GM12878 (cell line): ENCODE data around the gene NOD2.

Experiments used
- BHLHE40 ChIP-seq, 2 experiments: fragments of 450-650 bp in 1 of 2; IDR thresholded peaks; 2 replicates each; pipeline ENCODE4 v1.6.1; 2011 to 2017; ENCODE audit warnings: low read depth in 2 of 2, borderline replicate concordance in 1 of 2, improper control_type of control experiment in 1 of 2, low read length in 1 of 2, mild to moderate bottlenecking in 1 of 2
- CTCF ChIP-seq, 3 experiments: IDR thresholded peaks in 2 of 3; conservative IDR thresholded peaks in 1 of 3; 2 replicates each; pipeline ENCODE4 v1.5.1; 2011; ENCODE audit warnings: low read depth in 3 of 3, low read length in 3 of 3, mild to moderate bottlenecking in 3 of 3, control low read depth in 2 of 3, moderate library complexity in 2 of 3, inconsistent platforms in 1 of 3, mixed read lengths in 1 of 3; ENCODE audit not compliant: control insufficient read depth in 2 of 3, insufficient read depth in 1 of 3; ENCODE audit errors: extremely low read depth in 1 of 3
- EGR1 ChIP-seq, 2 experiments: IDR thresholded peaks; 1 replicate in 1 of 2; 2 replicates in 1 of 2; pipeline ENCODE4 v1.6.1; 2011 to 2012; ENCODE audit warnings: low read depth in 2 of 2, low read length in 2 of 2, borderline replicate concordance in 1 of 2, mild to moderate bottlenecking in 1 of 2, moderate library complexity in 1 of 2
- FOXK2 ChIP-seq: fragments of 450-650 bp; IDR thresholded peaks from 2 replicates; pipeline ENCODE4 v1.6.1; 2017; ENCODE audit warnings: mild to moderate bottlenecking, moderate library complexity
- IKZF1 ChIP-seq: fragments of 450-650 bp; conservative IDR thresholded peaks from 2 replicates; pipeline ENCODE4 v1.6.1; 2017; ENCODE audit warnings: antibody characterized with exemption, mild to moderate bottlenecking
- MTA3 ChIP-seq: IDR thresholded peaks from 2 replicates; pipeline ENCODE4 v1.6.1; 2012; ENCODE audit warnings: low read length, inconsistent platforms, borderline replicate concordance
- NFXL1 ChIP-seq: fragments of 450-650 bp; IDR thresholded peaks from 2 replicates; pipeline ENCODE4 v1.6.1; 2017; ENCODE audit warnings: antibody characterized with exemption, mild to moderate bottlenecking, borderline replicate concordance
- POLR2A ChIP-seq: IDR thresholded peaks from 2 replicates; pipeline ENCODE4 v1.6.1; 2011; ENCODE audit warnings: low read depth, mild to moderate bottlenecking, low read length
- POLR2AphosphoS5 ChIP-seq: IDR thresholded peaks from 2 replicates; pipeline ENCODE4 v1.6.1; 2011; ENCODE audit warnings: mild to moderate bottlenecking, low read length, inconsistent platforms
- SIN3A ChIP-seq: IDR thresholded peaks from 2 replicates; pipeline ENCODE4 v1.6.1; 2012; ENCODE audit warnings: low read depth, low read length, improper control_type of control experiment
- TBL1XR1 ChIP-seq: IDR thresholded peaks from 2 replicates; pipeline ENCODE4 v1.6.1; 2012; ENCODE audit warnings: low read depth, low read length, improper control_type of control experiment
- TF ChIP-seq, protein P1 (sequence below): fragments of 450-650 bp; formaldehyde crosslinking; IDR thresholded peaks from 2 replicates; pipeline ENCODE4 v1.4.0; 2020; ENCODE audit warnings: mild to moderate bottlenecking, moderate library complexity
- TF ChIP-seq, protein P2 (sequence below): IDR thresholded peaks from 2 replicates; pipeline ENCODE4 v1.6.1; 2012; ENCODE audit warnings: low read length, inconsistent platforms
- TF ChIP-seq, protein P3 (sequence below): IDR thresholded peaks from 2 replicates; pipeline ENCODE4 v1.6.1; 2012; ENCODE audit warnings: low read depth, low read length, improper control_type of control experiment

DNA sequence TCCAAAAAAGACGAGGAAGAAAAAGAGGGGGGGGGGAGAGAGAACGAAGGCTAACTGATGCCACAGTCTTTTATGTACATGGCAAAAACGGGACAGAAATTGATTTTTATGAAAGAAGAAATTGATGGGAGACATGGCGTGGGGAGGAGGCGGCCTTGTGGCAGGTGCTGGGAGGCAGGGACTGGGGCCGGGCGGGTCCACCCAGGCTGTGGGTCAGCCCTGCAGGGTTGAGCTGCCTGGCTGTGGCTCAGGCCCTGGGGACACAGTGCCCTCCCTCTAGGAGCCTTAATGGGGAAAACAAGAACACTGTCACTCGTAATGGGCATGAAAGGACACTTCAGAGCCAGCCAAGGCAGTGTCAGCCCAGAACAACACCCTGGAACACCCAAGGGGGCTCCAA lies 47.1 kb upstream of the NOD2 start:
- TF ChIP-seq, protein P1, sequence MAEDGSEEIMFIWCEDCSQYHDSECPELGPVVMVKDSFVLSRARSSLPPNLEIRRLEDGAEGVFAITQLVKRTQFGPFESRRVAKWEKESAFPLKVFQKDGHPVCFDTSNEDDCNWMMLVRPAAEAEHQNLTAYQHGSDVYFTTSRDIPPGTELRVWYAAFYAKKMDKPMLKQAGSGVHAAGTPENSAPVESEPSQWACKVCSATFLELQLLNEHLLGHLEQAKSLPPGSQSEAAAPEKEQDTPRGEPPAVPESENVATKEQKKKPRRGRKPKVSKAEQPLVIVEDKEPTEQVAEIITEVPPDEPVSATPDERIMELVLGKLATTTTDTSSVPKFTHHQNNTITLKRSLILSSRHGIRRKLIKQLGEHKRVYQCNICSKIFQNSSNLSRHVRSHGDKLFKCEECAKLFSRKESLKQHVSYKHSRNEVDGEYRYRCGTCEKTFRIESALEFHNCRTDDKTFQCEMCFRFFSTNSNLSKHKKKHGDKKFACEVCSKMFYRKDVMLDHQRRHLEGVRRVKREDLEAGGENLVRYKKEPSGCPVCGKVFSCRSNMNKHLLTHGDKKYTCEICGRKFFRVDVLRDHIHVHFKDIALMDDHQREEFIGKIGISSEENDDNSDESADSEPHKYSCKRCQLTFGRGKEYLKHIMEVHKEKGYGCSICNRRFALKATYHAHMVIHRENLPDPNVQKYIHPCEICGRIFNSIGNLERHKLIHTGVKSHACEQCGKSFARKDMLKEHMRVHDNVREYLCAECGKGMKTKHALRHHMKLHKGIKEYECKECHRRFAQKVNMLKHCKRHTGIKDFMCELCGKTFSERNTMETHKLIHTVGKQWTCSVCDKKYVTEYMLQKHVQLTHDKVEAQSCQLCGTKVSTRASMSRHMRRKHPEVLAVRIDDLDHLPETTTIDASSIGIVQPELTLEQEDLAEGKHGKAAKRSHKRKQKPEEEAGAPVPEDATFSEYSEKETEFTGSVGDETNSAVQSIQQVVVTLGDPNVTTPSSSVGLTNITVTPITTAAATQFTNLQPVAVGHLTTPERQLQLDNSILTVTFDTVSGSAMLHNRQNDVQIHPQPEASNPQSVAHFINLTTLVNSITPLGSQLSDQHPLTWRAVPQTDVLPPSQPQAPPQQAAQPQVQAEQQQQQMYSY (CRISPR knock-in tag) = no peak
- TF ChIP-seq TBL1XR1 = no peak
- no peak for TF ChIP-seq EGR1 (IDR thresholded peaks at IDR 0.05; ENCODE audit: borderline replicate concordance in 1 of 2, low read depth in 2 of 2, low read length in 2 of 2)
- no peak for TF ChIP-seq CTCF (IDR thresholded peaks at IDR 0.05 in 2 of 3, conservative IDR thresholded peaks at IDR 0.05 in 1 of 3; ENCODE audit: control insufficient read depth in 2 of 3, extremely low read depth in 1 of 3, insufficient read depth in 1 of 3, low read depth in 3 of 3, low read length in 3 of 3)
- TF ChIP-seq POLR2A = no peak
- TF ChIP-seq NFXL1 = no peak
- TF ChIP-seq, protein P2, sequence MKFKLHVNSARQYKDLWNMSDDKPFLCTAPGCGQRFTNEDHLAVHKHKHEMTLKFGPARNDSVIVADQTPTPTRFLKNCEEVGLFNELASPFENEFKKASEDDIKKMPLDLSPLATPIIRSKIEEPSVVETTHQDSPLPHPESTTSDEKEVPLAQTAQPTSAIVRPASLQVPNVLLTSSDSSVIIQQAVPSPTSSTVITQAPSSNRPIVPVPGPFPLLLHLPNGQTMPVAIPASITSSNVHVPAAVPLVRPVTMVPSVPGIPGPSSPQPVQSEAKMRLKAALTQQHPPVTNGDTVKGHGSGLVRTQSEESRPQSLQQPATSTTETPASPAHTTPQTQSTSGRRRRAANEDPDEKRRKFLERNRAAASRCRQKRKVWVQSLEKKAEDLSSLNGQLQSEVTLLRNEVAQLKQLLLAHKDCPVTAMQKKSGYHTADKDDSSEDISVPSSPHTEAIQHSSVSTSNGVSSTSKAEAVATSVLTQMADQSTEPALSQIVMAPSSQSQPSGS = no peak
- no peak for TF ChIP-seq POLR2AphosphoS5
- TF ChIP-seq, protein P3, sequence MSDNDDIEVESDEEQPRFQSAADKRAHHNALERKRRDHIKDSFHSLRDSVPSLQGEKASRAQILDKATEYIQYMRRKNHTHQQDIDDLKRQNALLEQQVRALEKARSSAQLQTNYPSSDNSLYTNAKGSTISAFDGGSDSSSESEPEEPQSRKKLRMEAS = no peak
- TF ChIP-seq MTA3 = no peak
- no peak for TF ChIP-seq BHLHE40 (IDR thresholded peaks at IDR 0.05; ENCODE audit: borderline replicate concordance in 1 of 2, low read depth in 2 of 2, low read length in 1 of 2)
- TF ChIP-seq IKZF1 = no peak
- no peak for TF ChIP-seq FOXK2
- no peak for TF ChIP-seq SIN3A
